Measurements from ENCODE around the gene PDE4D. TPM values are rescaled to one million over a fixed set of nuclear protein-coding genes. Genes with fewer than 3 reads are reported as not detected.

PDE4D gene
- total and polyA plus RNA-seq, 10 of the 15 experiments (the other 5 are each of a cell fraction or from before 2014, with no cell fraction given) = 0.87 to 4.1 (median 2.2) TPM

DNA sequence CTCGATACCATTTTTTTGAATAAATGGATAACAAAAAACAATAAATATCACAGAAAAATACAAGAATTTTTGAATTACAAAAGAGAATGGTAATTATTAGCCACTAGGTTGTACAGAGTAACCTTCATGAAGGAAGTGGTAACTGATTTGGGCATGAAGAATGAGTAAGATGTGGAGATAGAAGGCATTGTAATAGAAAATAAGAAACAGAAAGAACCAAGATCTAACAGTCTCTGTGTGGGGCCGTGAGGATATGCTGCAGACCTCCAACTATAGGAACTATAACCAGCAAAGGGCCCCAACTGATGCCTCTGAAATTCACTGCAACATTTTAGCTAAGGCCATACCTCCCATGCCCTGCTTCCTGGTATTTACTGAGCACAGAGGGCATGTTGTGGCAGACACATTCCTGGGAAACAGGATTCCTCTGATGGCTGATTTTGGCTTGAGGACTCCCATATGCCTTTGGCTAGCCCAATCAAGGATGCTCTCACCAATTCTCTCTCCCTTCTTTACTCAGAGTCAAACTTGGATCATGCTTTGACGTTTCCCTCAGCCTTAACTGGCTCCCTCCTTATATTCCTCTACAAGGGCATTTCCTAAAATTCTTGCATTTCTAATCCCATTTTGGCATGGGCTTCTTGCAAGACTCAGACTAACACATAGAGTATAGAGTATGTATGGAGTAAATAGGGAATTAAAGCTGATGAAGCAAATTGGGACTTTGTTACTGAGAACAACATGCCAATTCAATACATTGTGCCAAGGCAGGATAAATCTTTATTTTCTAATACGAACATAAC lies 208.9 kb downstream of the PDE4D start (continued):
- no peak for TF ChIP-seq BACH1 (IDR thresholded peaks at IDR 0.05; ENCODE audit: borderline replicate concordance)
- TF ChIP-seq, protein P1, sequence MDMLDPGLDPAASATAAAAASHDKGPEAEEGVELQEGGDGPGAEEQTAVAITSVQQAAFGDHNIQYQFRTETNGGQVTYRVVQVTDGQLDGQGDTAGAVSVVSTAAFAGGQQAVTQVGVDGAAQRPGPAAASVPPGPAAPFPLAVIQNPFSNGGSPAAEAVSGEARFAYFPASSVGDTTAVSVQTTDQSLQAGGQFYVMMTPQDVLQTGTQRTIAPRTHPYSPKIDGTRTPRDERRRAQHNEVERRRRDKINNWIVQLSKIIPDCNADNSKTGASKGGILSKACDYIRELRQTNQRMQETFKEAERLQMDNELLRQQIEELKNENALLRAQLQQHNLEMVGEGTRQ (IDR thresholded peaks at IDR 0.05; ENCODE audit: borderline replicate concordance, low read depth, low read length) = no peak
- no peak for TF ChIP-seq CBX3 (IDR thresholded peaks at IDR 0.05; ENCODE audit: borderline replicate concordance, low read depth)
- TF ChIP-seq, protein P2, sequence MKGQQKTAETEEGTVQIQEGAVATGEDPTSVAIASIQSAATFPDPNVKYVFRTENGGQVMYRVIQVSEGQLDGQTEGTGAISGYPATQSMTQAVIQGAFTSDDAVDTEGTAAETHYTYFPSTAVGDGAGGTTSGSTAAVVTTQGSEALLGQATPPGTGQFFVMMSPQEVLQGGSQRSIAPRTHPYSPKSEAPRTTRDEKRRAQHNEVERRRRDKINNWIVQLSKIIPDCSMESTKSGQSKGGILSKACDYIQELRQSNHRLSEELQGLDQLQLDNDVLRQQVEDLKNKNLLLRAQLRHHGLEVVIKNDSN (IDR thresholded peaks at IDR 0.05; ENCODE audit: borderline replicate concordance, extremely low read length, insufficient read depth, low read depth, low read length) = no peak

DNA sequence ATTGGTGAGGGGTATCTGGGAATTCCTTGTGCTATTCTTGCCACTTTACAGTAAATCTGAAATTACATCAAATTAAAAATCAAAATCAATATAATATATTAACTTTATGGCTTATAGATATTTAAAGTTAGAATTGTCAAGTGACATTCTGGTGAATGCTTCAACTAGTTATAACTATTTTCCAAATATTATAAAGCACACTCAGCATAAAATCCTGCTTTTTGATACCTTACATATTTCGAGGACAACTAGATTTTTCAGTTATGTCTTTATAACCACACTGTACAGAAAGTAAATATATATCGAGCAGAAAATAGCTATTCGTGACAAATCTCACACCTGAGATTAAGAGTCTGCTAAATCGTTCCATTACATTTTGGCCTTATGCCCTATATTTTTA lies 210.2 kb downstream of the PDE4D start:
- ATAC-seq = no peak
- ChIA-PET POLR2A (no interaction called here), SMC1A (ENCODE audit: uncharacterized antibody, unreplicated experiment) (no interaction called here), CTCF (no interaction called here), RAD21 (ENCODE audit: unreplicated experiment) (no interaction called here)
- Histone ChIP-seq H3K4me3 (no peak overlapping the region), H2AFZ (ENCODE audit: control insufficient read depth, low read depth, low read length) (no peak overlapping the region), H3K79me2 (ENCODE audit: control insufficient read depth, insufficient read depth, low read length) (no peaks in the 10 kb centered on the region), H3K9ac (ENCODE audit: control insufficient read depth, insufficient read depth, low read length) (no peak overlapping the region), H3K27ac (ENCODE audit: control insufficient read depth, insufficient read depth) (no peak overlapping the region), H3K4me2 (ENCODE audit: control insufficient read depth, insufficient read depth) (no peak overlapping the region), H3K27me3 (replicated peaks in 1 of 2; ENCODE audit: control insufficient read depth in 2 of 2, insufficient read depth in 2 of 2, low read length in 1 of 2) (no peaks in the 10 kb centered on the region), H3K4me1 (ENCODE audit: control insufficient read depth, insufficient read depth, low read length) (no peaks in the 10 kb centered on the region; the same call in 1 of the 2 replicates), H3K9me3 (replicated peaks; ENCODE audit: control insufficient read depth, insufficient read depth, low read length) (no peaks in the 10 kb centered on the region), H3K36me3 (ENCODE audit: control insufficient read depth in 2 of 2, insufficient read depth in 2 of 2, low read length in 1 of 2) (no peaks in the 10 kb centered on the region), H4K20me1 (ENCODE audit: control insufficient read depth, insufficient read depth) (no peaks in the 10 kb centered on the region)
- no peak for TF ChIP-seq SRF (IDR thresholded peaks at IDR 0.05; ENCODE audit: low read depth in 2 of 2, low read length in 2 of 2)
- TF ChIP-seq IRF4 (IDR thresholded peaks at IDR 0.05; ENCODE audit: low read depth, low read length) = no peak
- TF ChIP-seq, protein P3, sequence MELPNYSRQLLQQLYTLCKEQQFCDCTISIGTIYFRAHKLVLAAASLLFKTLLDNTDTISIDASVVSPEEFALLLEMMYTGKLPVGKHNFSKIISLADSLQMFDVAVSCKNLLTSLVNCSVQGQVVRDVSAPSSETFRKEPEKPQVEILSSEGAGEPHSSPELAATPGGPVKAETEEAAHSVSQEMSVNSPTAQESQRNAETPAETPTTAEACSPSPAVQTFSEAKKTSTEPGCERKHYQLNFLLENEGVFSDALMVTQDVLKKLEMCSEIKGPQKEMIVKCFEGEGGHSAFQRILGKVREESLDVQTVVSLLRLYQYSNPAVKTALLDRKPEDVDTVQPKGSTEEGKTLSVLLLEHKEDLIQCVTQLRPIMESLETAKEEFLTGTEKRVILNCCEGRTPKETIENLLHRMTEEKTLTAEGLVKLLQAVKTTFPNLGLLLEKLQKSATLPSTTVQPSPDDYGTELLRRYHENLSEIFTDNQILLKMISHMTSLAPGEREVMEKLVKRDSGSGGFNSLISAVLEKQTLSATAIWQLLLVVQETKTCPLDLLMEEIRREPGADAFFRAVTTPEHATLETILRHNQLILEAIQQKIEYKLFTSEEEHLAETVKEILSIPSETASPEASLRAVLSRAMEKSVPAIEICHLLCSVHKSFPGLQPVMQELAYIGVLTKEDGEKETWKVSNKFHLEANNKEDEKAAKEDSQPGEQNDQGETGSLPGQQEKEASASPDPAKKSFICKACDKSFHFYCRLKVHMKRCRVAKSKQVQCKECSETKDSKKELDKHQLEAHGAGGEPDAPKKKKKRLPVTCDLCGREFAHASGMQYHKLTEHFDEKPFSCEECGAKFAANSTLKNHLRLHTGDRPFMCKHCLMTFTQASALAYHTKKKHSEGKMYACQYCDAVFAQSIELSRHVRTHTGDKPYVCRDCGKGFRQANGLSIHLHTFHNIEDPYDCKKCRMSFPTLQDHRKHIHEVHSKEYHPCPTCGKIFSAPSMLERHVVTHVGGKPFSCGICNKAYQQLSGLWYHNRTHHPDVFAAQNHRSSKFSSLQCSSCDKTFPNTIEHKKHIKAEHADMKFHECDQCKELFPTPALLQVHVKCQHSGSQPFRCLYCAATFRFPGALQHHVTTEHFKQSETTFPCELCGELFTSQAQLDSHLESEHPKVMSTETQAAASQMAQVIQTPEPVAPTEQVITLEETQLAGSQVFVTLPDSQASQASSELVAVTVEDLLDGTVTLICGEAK (IDR thresholded peaks at IDR 0.05; ENCODE audit: borderline replicate concordance) = no peak
- TF ChIP-seq GABPA (IDR thresholded peaks at IDR 0.05; ENCODE audit: low read depth) = no peak
- TF ChIP-seq ZNF384 (IDR thresholded peaks at IDR 0.05; ENCODE audit: borderline replicate concordance, low read depth, low read length) = no peak
- TF ChIP-seq HDAC2 (IDR thresholded peaks at IDR 0.05) = no peak
- no peak for TF ChIP-seq SMARCA5 (IDR thresholded peaks at IDR 0.05)
- TF ChIP-seq MEF2A (IDR thresholded peaks at IDR 0.05; ENCODE audit: insufficient read depth, low read depth, low read length) = no peak
- no TSS peak for BruUV-seq (replicated peaks)
- intact Hi-C loops (cut with micrococcal nuclease; ENCODE audit: unreplicated experiment) = no loop called here
- no peak for DNase-seq (ENCODE audit: low read depth, low spot score)
- WGBS (ENCODE audit: insufficient coverage, insufficient replicate concordance, low lambda C conversion rate, missing lambda C conversion rate) = 65% methylated on average over 4 of the region's 4 CpGs
- FAIRE-seq = no peak
- in situ Hi-C loops (cut with MboI) = no loop called here

All from GM12878 (cell line).